NCI-H510A treated with DMSO at 0.1 percent for 48 hours (cell line): ENCODE results near the gene PRADC1.
"Not testable (repeated sequence)": the region's sequence is repeated elsewhere in the genome, so short reads cannot be mapped to it uniquely, and the experiment has no call there.

Source experiments
- DNase-seq: peaks from one replicate; lab custom pipeline; 2025; lab: John Stamatoyannopoulos, UW

Gene PRADC1

DNA sequence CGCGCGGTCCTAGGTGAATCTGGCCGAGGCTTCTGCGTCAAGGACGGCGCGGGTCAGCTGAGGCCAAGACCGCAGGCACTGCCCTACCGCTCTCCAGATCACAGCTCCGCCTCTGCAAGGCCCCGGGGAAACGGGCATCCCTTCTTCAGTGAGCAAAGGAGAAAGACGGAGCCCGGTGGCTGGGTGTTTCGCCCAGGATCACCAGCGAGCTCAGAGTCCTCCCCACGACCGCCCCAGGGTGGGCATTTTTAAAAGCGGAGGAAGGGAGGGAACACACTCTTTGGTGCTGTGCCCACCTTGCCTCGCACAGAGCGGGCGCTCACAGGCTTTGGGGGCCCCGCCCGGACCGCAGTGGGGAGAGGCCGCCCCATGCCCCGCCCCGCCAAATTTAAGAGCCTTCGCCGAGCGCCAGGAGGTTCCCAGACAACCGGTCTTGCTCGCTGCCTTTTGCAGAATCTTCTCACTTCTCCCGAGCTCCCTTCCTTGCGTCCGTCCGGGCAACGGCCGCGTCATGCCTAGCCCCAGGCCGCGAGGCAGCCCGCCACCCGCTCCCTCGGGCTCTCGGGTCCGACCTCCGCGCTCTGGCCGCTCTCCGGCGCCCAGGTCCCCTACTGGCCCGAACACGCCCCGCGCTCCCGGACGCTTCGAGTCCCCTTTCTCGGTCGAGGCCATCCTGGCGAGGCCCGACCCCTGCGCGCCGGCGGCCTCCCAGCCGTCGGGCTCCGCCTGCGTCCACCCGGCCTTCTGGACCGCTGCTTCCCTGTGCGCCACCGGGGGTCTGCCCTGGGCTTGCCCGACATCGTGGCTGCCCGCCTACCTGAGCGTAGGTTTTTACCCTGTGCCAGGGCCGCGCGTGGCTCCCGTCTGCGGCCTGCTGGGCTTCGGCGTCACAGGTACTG is 30.6 kb downstream of the PRADC1 start, which contains the start of gene NOTO:
NOTO (plus strand) TSS at position 419 of the 899 bp plus-strand sequence; CDS start at position 512, 93 bp downstream.
- DNase-seq, result no peak

DNA sequence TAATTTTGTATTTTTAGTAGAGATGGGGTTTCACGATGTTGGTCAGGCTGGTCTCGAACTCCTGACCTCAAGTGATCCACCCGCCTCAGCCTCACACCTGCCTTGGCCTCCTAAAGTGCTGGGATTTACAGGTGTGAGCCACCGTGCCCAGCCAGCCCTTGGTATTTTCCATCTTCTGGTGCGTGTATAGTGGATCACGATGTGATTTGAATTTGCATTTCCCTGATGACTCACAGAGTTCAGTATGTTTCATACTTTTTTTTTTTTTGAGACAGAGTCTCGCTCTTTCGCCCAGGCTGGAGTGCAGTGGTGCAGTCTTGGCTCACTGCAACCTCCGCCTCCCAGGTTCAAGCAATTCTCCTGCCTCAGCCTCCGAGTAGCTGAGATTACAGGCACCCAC is 32.8 kb downstream of the PRADC1 start:
- DNase-seq, result not testable (repeated sequence)

DNA sequence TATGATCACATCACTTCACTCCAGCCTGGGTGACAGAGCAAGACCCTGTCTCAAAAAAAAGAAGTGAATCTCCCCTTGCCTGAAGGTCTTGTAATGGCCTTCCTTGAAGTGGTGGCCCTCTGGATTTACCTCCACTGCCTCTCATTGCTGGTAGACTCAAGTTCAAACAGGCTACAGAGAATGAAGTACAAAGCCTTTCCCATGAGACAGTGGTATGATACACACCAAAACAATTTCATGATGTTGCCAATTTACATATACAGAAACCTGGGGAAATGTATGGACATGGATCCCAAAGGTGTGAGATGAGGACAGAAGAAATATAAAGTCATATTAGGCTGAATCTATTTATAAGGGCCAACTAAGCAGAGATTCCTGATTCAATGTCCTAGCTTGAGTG is 35.5 kb downstream of the PRADC1 start:
- DNase-seq, result no peak

DNA sequence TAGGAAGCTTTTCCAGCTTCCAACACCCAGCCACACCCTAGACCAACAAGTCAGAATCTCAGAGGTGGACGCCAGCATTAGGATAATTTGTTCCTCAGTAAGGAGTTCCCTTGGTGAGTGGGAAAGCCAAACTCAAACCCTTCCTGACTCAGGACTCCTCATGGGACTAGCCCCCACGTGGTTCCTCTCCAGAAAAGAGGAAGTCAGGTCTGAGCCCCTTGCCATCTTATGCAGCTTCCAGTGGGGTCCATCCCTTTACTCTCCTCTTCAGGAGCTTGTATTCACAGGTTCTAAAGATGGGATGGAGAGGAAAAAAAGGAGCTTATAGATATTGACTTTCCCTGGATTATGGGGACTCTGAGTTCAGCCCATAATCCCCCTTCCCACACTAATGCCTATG is 45.5 kb downstream of the PRADC1 start:
- no peak for DNase-seq

DNA sequence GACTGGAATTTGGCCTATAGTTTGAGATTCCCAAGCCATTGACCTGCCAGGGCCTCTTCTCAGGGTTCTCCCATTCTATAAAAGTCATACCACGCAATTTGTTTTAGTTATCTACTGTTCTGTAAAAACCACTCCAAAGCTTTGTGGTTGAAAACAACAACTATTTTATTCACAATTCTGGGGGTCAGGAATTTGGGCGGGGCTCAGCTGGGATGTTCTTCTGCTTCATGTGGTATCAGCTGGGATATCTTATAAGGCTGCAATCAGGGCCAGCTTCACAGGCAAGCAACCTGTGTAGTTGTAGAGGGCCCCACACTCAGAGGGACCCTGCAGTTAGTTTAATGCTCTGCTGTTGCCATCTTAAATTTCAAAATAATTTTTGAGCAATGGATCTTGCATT is 47.1 kb downstream of the PRADC1 start:
- DNase-seq, result no peak
